SK-N-SH (cell line): ENCODE data around the gene LPP. TPM values are rescaled to one million over a fixed set of nuclear protein-coding genes. Genes with fewer than 3 reads are reported as not detected.
A peak's percentile ranks its signal among the peaks of the same experiment; 100 is the strongest.

Experiments used
- CTCF ChIA-PET: fragments of 300-600, 350-600 bp; formaldehyde crosslinking; extraction: SDS; loops from one replicate; lab custom pipeline; 2021; lab: Yijun Ruan, JAX
- POLR2A ChIA-PET: fragments of 350-600 bp; sonication (Branson Sonifier 250); formaldehyde crosslinking; extraction: SDS; loops from one replicate; lab custom pipeline; 2020; ENCODE audit warnings: antibody characterized with exemption, inconsistent platforms; lab: Yijun Ruan, JAX
- DNase-seq: peaks from one replicate; pipeline ENCODE4 v3.0.0; 2012
- H2AFZ ChIP-seq: fragments of 200-600 bp; sonication (generic); 2 replicates; pipeline ENCODE4 v1.8.1; 2016; ENCODE audit warnings: antibody characterized with exemption, mild to moderate bottlenecking, low read depth
- H3F3A ChIP-seq: fragments of 200-600 bp; sonication (generic); replicated peaks from 2 replicates; pipeline ENCODE3; 2016; ENCODE audit warnings: antibody characterized with exemption, mild to moderate bottlenecking; ENCODE audit not compliant: insufficient read depth
- H3K27ac ChIP-seq, 2 experiments: fragments of 200-500 bp in 1 of 2; fragments of 200-600 bp in 1 of 2; sonication (Bioruptor generic) in 1 of 2; sonication (generic), shearing (Covaris generic) in 1 of 2; 2 replicates each; pipeline versions ENCODE4 v1.5.1 to v1.6.1; 2014 to 2016; ENCODE audit warnings: low read depth in 2 of 2, inconsistent platforms in 1 of 2, low read length in 1 of 2, mild to moderate bottlenecking in 1 of 2, mixed read lengths in 1 of 2
- H3K27me3 ChIP-seq: fragments of 200-600 bp; sonication (generic), shearing (Covaris generic); 2 replicates; pipeline ENCODE4 v1.6.1; 2016; ENCODE audit warnings: mixed run types; ENCODE audit not compliant: insufficient read depth
- H3K36me3 ChIP-seq, 2 experiments: fragments of 200-500 bp in 1 of 2; fragments of 200-600 bp in 1 of 2; sonication (Bioruptor generic) in 1 of 2; sonication (generic) in 1 of 2; replicated peaks in 1 of 2; 2 replicates each; pipeline versions ENCODE3 to v1.5.1; 2014 to 2016; ENCODE audit warnings: low read length in 1 of 2, mild to moderate bottlenecking in 1 of 2; ENCODE audit not compliant: insufficient read depth in 2 of 2, control insufficient read depth in 1 of 2
- H3K4me1 ChIP-seq, 2 experiments: fragments of 200-500 bp in 1 of 2; fragments of 200-600 bp in 1 of 2; sonication (Bioruptor generic) in 1 of 2; sonication (generic), shearing (Covaris generic) in 1 of 2; 2 replicates each; pipeline versions ENCODE4 v1.5.1 to v1.6.1; 2014 to 2016; ENCODE audit warnings: low read depth in 1 of 2, low read length in 1 of 2, mixed run types in 1 of 2; ENCODE audit not compliant: insufficient read depth in 2 of 2, control insufficient read depth in 1 of 2
- H3K4me2 ChIP-seq: fragments of 200-600 bp; sonication (generic), shearing (Covaris generic); 2 replicates; pipeline ENCODE4 v1.6.1; 2017; ENCODE audit warnings: mixed run types
- H3K4me3 ChIP-seq, 2 experiments: fragments of 200-500 bp in 1 of 2; fragments of 200-600 bp in 1 of 2; sonication (Bioruptor generic) in 1 of 2; sonication (generic), shearing (Covaris generic) in 1 of 2; 2 replicates each; pipeline versions ENCODE4 v1.5.1 to v1.8.1; 2014 to 2016; ENCODE audit warnings: low read depth in 2 of 2, inconsistent platforms in 1 of 2, low read length in 1 of 2, mild to moderate bottlenecking in 1 of 2, mixed read lengths in 1 of 2, moderate library complexity in 1 of 2
- H3K79me2 ChIP-seq: fragments of 200-600 bp; sonication (generic); 2 replicates; pipeline ENCODE4 v1.8.1; 2017; ENCODE audit warnings: mild to moderate bottlenecking; ENCODE audit not compliant: insufficient read depth
- H3K9ac ChIP-seq: fragments of 200-600 bp; sonication (generic); 2 replicates; pipeline ENCODE4 v1.6.1; 2017; ENCODE audit warnings: mixed run types
- H3K9me2 ChIP-seq: fragments of 200-600 bp; sonication (generic); 2 replicates; pipeline ENCODE4 v1.6.1; 2017; ENCODE audit warnings: mixed run types
- H3K9me3 ChIP-seq: fragments of 200-600 bp; sonication (generic); 2 replicates; pipeline ENCODE4 v1.6.1; 2017; ENCODE audit warnings: mixed run types, mild to moderate bottlenecking, moderate library complexity
- H4K20me1 ChIP-seq: fragments of 200-600 bp; sonication (generic); 2 replicates; pipeline ENCODE4 v1.6.1; 2017; ENCODE audit warnings: mild to moderate bottlenecking, mixed run types; ENCODE audit not compliant: insufficient read depth
- FOSL2 ChIP-seq: IDR thresholded peaks from 2 replicates; pipeline ENCODE4 v1.4.0; 2012; ENCODE audit warnings: low read depth, mild to moderate bottlenecking, moderate library complexity, borderline replicate concordance
- FOXJ3 ChIP-seq: sonication (generic); formaldehyde crosslinking; IDR thresholded peaks from 2 replicates; pipeline ENCODE4 v1.5.1; 2020; ENCODE audit warnings: mild to moderate bottlenecking, missing genetic modification reagents
- GATA2 ChIP-seq: sonication (generic); formaldehyde crosslinking; IDR thresholded peaks from 2 replicates; pipeline ENCODE4 v1.5.0; 2020; ENCODE audit warnings: mild to moderate bottlenecking, missing genetic modification reagents
- JUND ChIP-seq: IDR thresholded peaks from 2 replicates; pipeline ENCODE4 v1.4.0; 2012
- NFIC ChIP-seq: IDR thresholded peaks from 2 replicates; pipeline ENCODE4 v1.4.0; 2012; ENCODE audit warnings: borderline replicate concordance
- NRF1 ChIP-seq: IDR thresholded peaks from 2 replicates; pipeline ENCODE4 v1.6.1; 2012; ENCODE audit warnings: low read depth, mild to moderate bottlenecking, low read length
- PBX3 ChIP-seq: IDR thresholded peaks from 2 replicates; pipeline ENCODE4; 2012
- RCOR1 ChIP-seq: fragments of 150-350 bp; IDR thresholded peaks from 2 replicates; pipeline ENCODE4 v1.6.1; 2017; ENCODE audit warnings: antibody characterized with exemption, low read length
- REST ChIP-seq: IDR thresholded peaks from 2 replicates; pipeline ENCODE4 v1.6.1; 2012; ENCODE audit warnings: mild to moderate bottlenecking, low read depth, low read length, moderate library complexity
- RFX5 ChIP-seq: IDR thresholded peaks from 2 replicates; pipeline ENCODE4 v1.6.1; 2012; ENCODE audit warnings: mild to moderate bottlenecking, improper control_type of control experiment, low read length
- RXRA ChIP-seq: IDR thresholded peaks from 2 replicates; pipeline ENCODE4 v1.4.0; 2012; ENCODE audit warnings: low read depth, mild to moderate bottlenecking, borderline replicate concordance
- SMC3 ChIP-seq: IDR thresholded peaks from 2 replicates; pipeline ENCODE4 v1.6.1; 2012; ENCODE audit warnings: low read depth, low read length, improper control_type of control experiment
- TAF1 ChIP-seq: IDR thresholded peaks from 2 replicates; pipeline ENCODE4 v1.6.1; 2012; ENCODE audit warnings: low read depth, mild to moderate bottlenecking, low read length, moderate library complexity, borderline replicate concordance
- TCF12 ChIP-seq: IDR thresholded peaks from 2 replicates; pipeline ENCODE4 v1.4.0; 2012
- WGBS: methylation state at CpG from one replicate; pipeline ENCODE4 v1.1.6; 2017; ENCODE audit warnings: low lambda C conversion rate; 5-methylcytosine and 5-hydroxymethylcytosine counted together
- polyA plus RNA-seq, 3 experiments: library from polyadenylated mRNA; depleted of rRNA; stranded (reverse); fragments of >200 nt; gene quantifications; 2 replicates each; pipeline ENCODE4 v1.2.3, GENCODE V29; 2012

The LPP gene
- polyA plus RNA-seq, 1 of the 3 experiments (the other 2 are of a cell fraction): 6.6 TPM

- Histone ChIP-seq H3K4me1 (peaks cover 0 to 8% of the 10 kb centered on the region in 2 experiments; a peak in 2 of 4 replicates), H3K4me2 (peak overlapping the region; percentile 2; the same call in 1 of the 2 replicates), H3K36me3 (peaks cover 0 to 3% of the 10 kb centered on the region in 2 experiments), H2AFZ (no peak overlapping the region), H4K20me1 (no peaks in the 10 kb centered on the region), H3K27me3 (no peaks in the 10 kb centered on the region), H3K9ac (no peak overlapping the region), H3F3A (peaks cover 18% of the 10 kb centered on the region), H3K27ac (peak overlapping the region in 1 of 2 experiments; percentile 63; a peak in 2 of 4 replicates), H3K4me3 (no peak overlapping the region), H3K9me3 (no peaks in the 10 kb centered on the region), H3K9me2 (no peaks in the 10 kb centered on the region), H3K79me2 (peaks cover 37% of the 10 kb centered on the region)
- TF ChIP-seq TCF12 (peak; percentile 83), JUND (peak; percentile 63), GATA2 (CRISPR knock-in tag) (no peak), NFIC (peak; percentile 54), FOSL2 (peak; percentile 55; the same call in 1 of the 2 replicates), NRF1 (no peak), PBX3 (peak; percentile 72), RXRA (peak; percentile 72; the same call in 1 of the 2 replicates), REST (no peak)
- ChIA-PET CTCF (no interaction called here), POLR2A (no interaction called here)
- 4% methylated on average over 3 of the region's 3 CpGs for WGBS
- no peak for DNase-seq
Observed at GRCh38 chr3:188772886-188773285, 618.9 kb downstream of the LPP start.

- TF ChIP-seq TAF1 (no peak), RFX5 (no peak), RCOR1 (no peak), NFIC (no peak; the same call in 1 of the 2 replicates), SMC3 (no peak), FOXJ3 (CRISPR knock-in tag) (no peak), FOSL2 (no peak)
- Histone ChIP-seq H3K27ac (peak overlapping the region in 1 of 2 experiments; percentile 68; a peak in 1 of 4 replicates), H3K4me2 (peak overlapping the region; percentile 32), H2AFZ (no peak overlapping the region), H4K20me1 (no peaks in the 10 kb centered on the region), H3K79me2 (peaks cover 51% of the 10 kb centered on the region), H3K9ac (no peak overlapping the region), H3F3A (peaks cover 18% of the 10 kb centered on the region), H3K27me3 (no peaks in the 10 kb centered on the region), H3K4me1 (peaks cover 0 to 8% of the 10 kb centered on the region in 2 experiments; a peak in 2 of 4 replicates), H3K36me3 (no peaks in the 10 kb centered on the region), H3K9me2 (no peaks in the 10 kb centered on the region), H3K4me3 (no peak overlapping the region; a peak in 1 of 4 replicates), H3K9me3 (no peaks in the 10 kb centered on the region)
- DNase-seq: no peak
- POLR2A ChIA-PET: no interaction called here
- WGBS: 35% methylated on average over 3 of the region's 3 CpGs
- CTCF ChIA-PET: no interaction called here
Observed at GRCh38 chr3:188775412-188775811, 621.5 kb downstream of the LPP start.
